GM19438 (cell line): Measurements from ENCODE around the gene AGFG2.
"Not testable (repeated sequence)": the region's sequence is repeated elsewhere in the genome, so short reads cannot be mapped to it uniquely, and the experiment has no call there.

Experiments
- ATAC-seq: cut with Tn5 transposase; IDR thresholded peaks from one replicate; pipeline ENCODE4 v1.9.1; 2021; ENCODE audit warnings: low read depth; ENCODE audit not compliant: unreplicated experiment

AGFG2 gene

GRCh38 chr7:100520138-100520537 is 18.9 kb upstream of the AGFG2 start:
- ATAC-seq, result no peak

GRCh38 chr7:100521076-100521475 is 17.9 kb upstream of the AGFG2 start:
- ATAC-seq, result no peak

- ATAC-seq, result not testable (repeated sequence)
Measured at GRCh38 chr7:100521909-100522593, 17.0 kb upstream of the AGFG2 start.

GRCh38 chr7:100523192-100523591 is 15.8 kb upstream of the AGFG2 start:
- not testable (repeated sequence) for ATAC-seq

- ATAC-seq, result not testable (repeated sequence)
Measured at GRCh38 chr7:100528108-100528866, 10.7 kb upstream of the AGFG2 start.

- ATAC-seq, result no peak
Measured at GRCh38 chr7:100532165-100533022, 6.6 kb upstream of the AGFG2 start.

- not testable (repeated sequence) for ATAC-seq
Measured at GRCh38 chr7:100535982-100536381, 3.0 kb upstream of the AGFG2 start.

GRCh38 chr7:100536695-100537094 is 2.3 kb upstream of the AGFG2 start:
- ATAC-seq, result not testable (repeated sequence)

GRCh38 chr7:100538348-100538653 is 702 bp upstream of the AGFG2 start:
- no peak for ATAC-seq

GRCh38 chr7:100539436-100540006 is 518 bp downstream of the AGFG2 start:
- no peak for ATAC-seq

GRCh38 chr7:100540073-100540723 is 1.2 kb downstream of the AGFG2 start:
- no peak for ATAC-seq

- not testable (repeated sequence) for ATAC-seq
Measured at GRCh38 chr7:100541309-100541708, 2.3 kb downstream of the AGFG2 start.

- ATAC-seq, result no peak
Measured at GRCh38 chr7:100543586-100543985, 4.6 kb downstream of the AGFG2 start.

- no peak for ATAC-seq
Measured at GRCh38 chr7:100544386-100544785, 5.4 kb downstream of the AGFG2 start.

GRCh38 chr7:100544967-100545359 is 6.0 kb downstream of the AGFG2 start:
- no peak for ATAC-seq

GRCh38 chr7:100545360-100546128 is 6.5 kb downstream of the AGFG2 start:
- ATAC-seq, result peak; percentile 37

- no peak for ATAC-seq
Measured at GRCh38 chr7:100546129-100546925, 7.3 kb downstream of the AGFG2 start.

GRCh38 chr7:100546926-100547800 is 8.2 kb downstream of the AGFG2 start:
- no peak for ATAC-seq
